ENCODE data around the gene PMS1.

GRCh38 chr2:189803431-189803830 lies 19.2 kb downstream of the PMS1 start:
- TF ChIP-seq POLR2AphosphoS5 (IDR thresholded peaks at IDR 0.05) (no peak), CTCF (IDR thresholded peaks at IDR 0.05 in 8 of 11, conservative IDR thresholded peaks at IDR 0.05 in 3 of 11) (no peak), POLR2A (IDR thresholded peaks at IDR 0.05) (no peak)
